Lower leg skin (tissue), 3 donors: Measurements from ENCODE around the gene PERM1.

Experiments
- POLR2A ChIP-seq, 2 donors: fragments of 450-650 bp; IDR thresholded peaks; one replicate each; pipeline ENCODE4 v1.6.1; 2016 to 2017; ENCODE audit warnings: antibody characterized with exemption in 2 of 2, mild to moderate bottlenecking in 1 of 2, moderate library complexity in 1 of 2
- TF ChIP-seq, protein P1 (sequence below), 3 donors: fragments of 450-650 bp; IDR thresholded peaks; one replicate each; pipeline ENCODE4 v1.5.1; 2016; ENCODE audit warnings: antibody characterized with exemption in 3 of 3, mild to moderate bottlenecking in 3 of 3, moderate library complexity in 2 of 3

DNA sequence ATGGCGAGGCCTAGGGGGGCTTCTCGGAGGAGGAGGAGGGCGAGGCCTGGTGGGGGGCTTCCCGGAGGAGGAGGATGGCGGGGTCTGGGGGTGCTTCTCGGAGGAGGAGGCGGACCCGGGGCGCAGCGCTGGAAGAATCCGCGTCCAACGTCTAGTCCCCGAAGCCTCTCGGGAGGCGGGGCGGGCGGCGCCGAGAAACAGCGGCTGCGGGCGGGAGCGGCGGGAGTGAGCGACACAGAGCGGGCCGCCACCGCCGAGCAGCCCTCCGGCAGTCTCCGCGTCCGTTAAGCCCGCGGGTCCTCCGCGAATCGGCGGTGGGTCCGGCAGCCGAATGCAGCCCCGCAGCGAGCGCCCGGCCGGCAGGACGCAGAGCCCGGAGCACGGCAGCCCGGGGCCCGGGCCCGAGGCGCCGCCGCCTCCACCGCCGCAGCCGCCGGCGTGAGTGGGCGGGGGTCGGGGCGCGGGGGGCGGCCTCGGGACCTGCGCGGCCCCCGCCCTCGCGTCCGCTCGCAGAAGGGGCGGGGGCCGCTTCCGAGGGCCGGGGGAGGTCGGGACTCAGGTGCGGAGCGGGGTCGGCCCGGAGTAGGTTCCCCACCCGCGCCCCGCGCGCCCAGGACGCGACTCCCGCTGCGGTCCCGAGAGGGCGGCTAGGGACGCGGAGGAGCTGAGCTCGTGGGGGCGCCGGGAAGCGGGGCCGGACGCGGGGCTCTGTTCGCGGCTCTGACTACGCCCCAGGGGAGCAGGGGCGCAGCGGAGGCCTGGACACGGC lies 21.3 kb downstream of the PERM1 start, which contains the start of gene KLHL17:
- TF ChIP-seq, protein P1, sequence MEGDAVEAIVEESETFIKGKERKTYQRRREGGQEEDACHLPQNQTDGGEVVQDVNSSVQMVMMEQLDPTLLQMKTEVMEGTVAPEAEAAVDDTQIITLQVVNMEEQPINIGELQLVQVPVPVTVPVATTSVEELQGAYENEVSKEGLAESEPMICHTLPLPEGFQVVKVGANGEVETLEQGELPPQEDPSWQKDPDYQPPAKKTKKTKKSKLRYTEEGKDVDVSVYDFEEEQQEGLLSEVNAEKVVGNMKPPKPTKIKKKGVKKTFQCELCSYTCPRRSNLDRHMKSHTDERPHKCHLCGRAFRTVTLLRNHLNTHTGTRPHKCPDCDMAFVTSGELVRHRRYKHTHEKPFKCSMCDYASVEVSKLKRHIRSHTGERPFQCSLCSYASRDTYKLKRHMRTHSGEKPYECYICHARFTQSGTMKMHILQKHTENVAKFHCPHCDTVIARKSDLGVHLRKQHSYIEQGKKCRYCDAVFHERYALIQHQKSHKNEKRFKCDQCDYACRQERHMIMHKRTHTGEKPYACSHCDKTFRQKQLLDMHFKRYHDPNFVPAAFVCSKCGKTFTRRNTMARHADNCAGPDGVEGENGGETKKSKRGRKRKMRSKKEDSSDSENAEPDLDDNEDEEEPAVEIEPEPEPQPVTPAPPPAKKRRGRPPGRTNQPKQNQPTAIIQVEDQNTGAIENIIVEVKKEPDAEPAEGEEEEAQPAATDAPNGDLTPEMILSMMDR (IDR thresholded peaks at IDR 0.05) = no peak
- TF ChIP-seq POLR2A (IDR thresholded peaks at IDR 0.05) = no peak
